Smooth muscle cell (in vitro differentiated cells): ENCODE measurements around the gene FCAMR. TPM values are rescaled to one million over a fixed set of nuclear protein-coding genes. Genes with fewer than 3 reads are reported as not detected.
A peak's percentile ranks its signal among the peaks of the same experiment; 100 is the strongest.

ENCODE experiments used
- DNase-seq: peaks from one replicate; lab custom pipeline; 2025; ENCODE audit not compliant: unreplicated experiment; lab: John Stamatoyannopoulos, UW
- H2AFZ ChIP-seq: fragments of 200-600 bp; sonication (generic); 2 replicates; pipeline ENCODE4 v1.6.0; 2016; ENCODE audit warnings: antibody characterized with exemption, low read depth, mild to moderate bottlenecking
- H3F3A ChIP-seq: fragments of 200-600 bp; sonication (generic); 2 replicates; pipeline ENCODE4 v1.6.0; 2017; ENCODE audit warnings: antibody characterized with exemption, low read depth
- H3K27ac ChIP-seq: fragments of 200-600 bp; sonication (generic); 2 replicates; pipeline ENCODE4 v1.5.1; 2016; ENCODE audit warnings: low read depth, mild to moderate bottlenecking
- H3K27me3 ChIP-seq: fragments of 200-600 bp; sonication (generic); 2 replicates; pipeline ENCODE4 v1.6.1; 2016; ENCODE audit warnings: low read depth, mild to moderate bottlenecking
- H3K36me3 ChIP-seq: fragments of 200-600 bp; sonication (generic); 2 replicates; pipeline ENCODE4 v1.5.1; 2016; ENCODE audit warnings: low read depth
- H3K4me1 ChIP-seq: fragments of 200-600 bp; sonication (generic); 2 replicates; pipeline ENCODE4 v1.5.1; 2016; ENCODE audit warnings: low read depth
- H3K4me2 ChIP-seq: fragments of 200-600 bp; sonication (generic); 2 replicates; pipeline ENCODE4 v1.6.0; 2016; ENCODE audit warnings: mild to moderate bottlenecking
- H3K4me3 ChIP-seq: fragments of 200-600 bp; sonication (generic); 2 replicates; pipeline ENCODE4 v1.5.1; 2016; ENCODE audit warnings: mild to moderate bottlenecking
- H3K79me2 ChIP-seq: fragments of 200-600 bp; sonication (generic); 2 replicates; pipeline ENCODE4 v1.6.0; 2016; ENCODE audit warnings: low read depth, mild to moderate bottlenecking
- H3K9ac ChIP-seq: fragments of 200-600 bp; sonication (generic); 2 replicates; pipeline ENCODE4 v1.6.0; 2016; ENCODE audit warnings: low read depth
- H3K9me3 ChIP-seq: fragments of 200-600 bp; sonication (generic); replicated peaks from 2 replicates; pipeline ENCODE4 v1.5.1; 2016; ENCODE audit warnings: low read depth
- H4K20me1 ChIP-seq: fragments of 200-600 bp; sonication (generic); 2 replicates; pipeline ENCODE4 v1.6.0; 2016; ENCODE audit warnings: low read depth
- CTCF ChIP-seq: fragments of 200-600 bp; sonication (generic); IDR thresholded peaks from 2 replicates; pipeline ENCODE4 v1.5.1; 2017; ENCODE audit warnings: borderline replicate concordance, mild to moderate bottlenecking, antibody characterized with exemption; ENCODE audit not compliant: insufficient read depth, poor library complexity, severe bottlenecking
- WGBS: methylation state at CpG from one replicate; pipeline ENCODE4 v1.1.7; 2016; ENCODE audit warnings: low lambda C conversion rate; 5-methylcytosine and 5-hydroxymethylcytosine counted together
- polyA plus RNA-seq: library from polyadenylated mRNA; unstranded; fragments of >200 nt; fragmentation: Nextera tagmentation; extraction: Ambion mirVana; gene quantifications from 2 replicates; pipeline ENCODE4 v1.2.1, GENCODE V29; 2016
- total RNA-seq: library from RNA; depleted of rRNA; stranded (reverse); fragments of >200 nt; gene quantifications from 2 replicates; pipeline ENCODE4 v1.2.3, GENCODE V29; 2014

Gene FCAMR
- not detected in 2 replicates for total RNA-seq
- polyA plus RNA-seq = not detected in 2 replicates

- WGBS = 80% methylated on average over 2 of the region's 2 CpGs
These were observed at the start of gene FCAMR for GRCh38 chr1:206970446-206970845. TSS of gene FCAMR (minus strand) at chr1:206970460. CDS start at chr1:206970125, 335 bp downstream.

DNA sequence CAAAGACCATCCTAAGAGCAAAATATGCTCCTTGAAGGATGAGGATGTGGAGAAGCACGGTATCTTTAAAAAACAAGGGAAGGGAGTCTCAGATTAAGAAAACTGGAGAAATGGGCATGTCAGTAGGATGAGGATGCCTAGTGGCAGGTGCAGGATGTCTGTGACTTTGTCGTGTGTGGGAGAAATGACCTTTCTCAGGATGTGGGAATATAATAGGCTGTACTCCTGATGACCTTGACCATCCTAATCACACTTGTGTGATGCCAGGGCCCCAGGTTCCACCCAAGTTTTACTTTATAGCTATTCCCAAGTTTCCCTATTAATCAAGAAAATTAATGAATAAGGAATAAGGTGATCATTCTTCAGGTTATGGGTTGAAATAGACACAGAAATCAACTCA, 49.4 kb upstream of the FCAMR start:
- H3K9me3 ChIP-seq = no peaks in the 10 kb centered on the region
- no peaks in the 10 kb centered on the region for H3K27me3 ChIP-seq
- no peak overlapping the region for H3K9ac ChIP-seq
- H3F3A ChIP-seq = no peaks in the 10 kb centered on the region
- H3K79me2 ChIP-seq = no peaks in the 10 kb centered on the region
- TF ChIP-seq CTCF = no peak
- H3K36me3 ChIP-seq = no peaks in the 10 kb centered on the region
- 45% methylated on average over 2 of the region's 2 CpGs for WGBS
- peaks cover 12% of the 10 kb centered on the region for H3K4me1 ChIP-seq
- H3K4me3 ChIP-seq = no peak overlapping the region
- H3K27ac ChIP-seq = peak overlapping the region; percentile 61
- H2AFZ ChIP-seq = no peak overlapping the region
- no peaks in the 10 kb centered on the region for H4K20me1 ChIP-seq
- DNase-seq = no peak
- H3K4me2 ChIP-seq = no peak overlapping the region

More at GRCh38 chr1:206970446-206970845, at the start of gene FCAMR:
- no peaks in the 10 kb centered on the region for H3K9me3 ChIP-seq
- no peaks in the 10 kb centered on the region for H3F3A ChIP-seq
- no peaks in the 10 kb centered on the region for H4K20me1 ChIP-seq
- no peak for DNase-seq
- no peak within 1 kb of the TSS for H3K4me2 ChIP-seq
- H2AFZ ChIP-seq = no peak within 1 kb of the TSS
- H3K36me3 ChIP-seq = no peaks in the 10 kb centered on the region
- no peak within 1 kb of the TSS for H3K9ac ChIP-seq
- peaks cover 63% of the 10 kb centered on the region for H3K27me3 ChIP-seq
- H3K27ac ChIP-seq = no peak within 1 kb of the TSS
- no peak for TF ChIP-seq CTCF
- H3K4me3 ChIP-seq = no peak within 1 kb of the TSS
- no peaks in the 10 kb centered on the region for H3K4me1 ChIP-seq
- no peaks in the 10 kb centered on the region for H3K79me2 ChIP-seq

GRCh38 chr1:207019161-207019560, 48.9 kb upstream of the FCAMR start:
- Histone ChIP-seq H4K20me1 (no peaks in the 10 kb centered on the region), H3K27me3 (no peaks in the 10 kb centered on the region), H3K36me3 (no peaks in the 10 kb centered on the region), H3K4me1 (peaks cover 9% of the 10 kb centered on the region), H3K4me3 (no peak overlapping the region), H3K27ac (peak overlapping the region; percentile 61), H3K4me2 (no peak overlapping the region), H3K9ac (no peak overlapping the region), H3K9me3 (no peaks in the 10 kb centered on the region), H3K79me2 (no peaks in the 10 kb centered on the region), H3F3A (no peaks in the 10 kb centered on the region), H2AFZ (no peak overlapping the region)
- DNase-seq = no peak
- 97% methylated on average over 2 of the region's 2 CpGs for WGBS
- no peak for TF ChIP-seq CTCF

GRCh38 chr1:207018707-207019106, 48.4 kb upstream of the FCAMR start:
- H3K4me2 ChIP-seq = no peak overlapping the region
- no peaks in the 10 kb centered on the region for H3K27me3 ChIP-seq
- no peaks in the 10 kb centered on the region for H3K79me2 ChIP-seq
- H2AFZ ChIP-seq = no peak overlapping the region
- no peaks in the 10 kb centered on the region for H3K9me3 ChIP-seq
- DNase-seq = no peak
- 82% methylated on average over 4 of the region's 4 CpGs for WGBS
- H3K4me1 ChIP-seq = peaks cover 9% of the 10 kb centered on the region
- H3K36me3 ChIP-seq = no peaks in the 10 kb centered on the region
- H3K27ac ChIP-seq = no peak overlapping the region
- H3F3A ChIP-seq = no peaks in the 10 kb centered on the region
- no peak for TF ChIP-seq CTCF
- H3K9ac ChIP-seq = no peak overlapping the region
- no peaks in the 10 kb centered on the region for H4K20me1 ChIP-seq
- H3K4me3 ChIP-seq = no peak overlapping the region
